HCT116 (cell line): ENCODE measurements around the gene SVEP1. TPM values are rescaled to one million over a fixed set of nuclear protein-coding genes. Genes with fewer than 3 reads are reported as not detected.

Experiments used
- ATAC-seq: fragments of 200-7000 bp; cut with Tn5 transposase; 2 replicates; pipeline ENCODE4 v1.9.1; 2020; ENCODE audit warnings: mild to moderate bottlenecking, moderate library complexity
- BruUV-seq: library from RNA; stranded (reverse); fragments of 400-500 nt; replicated peaks from 2 replicates; lab custom pipeline; 2021; lab: Mats Ljungman, UMichigan
- CTCF ChIA-PET: fragments of 300-600 bp; sonication (Branson Sonifier 250); formaldehyde crosslinking; loops from one replicate; lab custom pipeline; 2021; ENCODE audit warnings: antibody characterized with exemption; lab: Charles Lee
- POLR2A ChIA-PET: fragments of 300-600, 350-600 bp; sonication (Branson Sonifier 250); formaldehyde crosslinking; loops from one replicate; lab custom pipeline; 2021; ENCODE audit warnings: antibody characterized with exemption; lab: Charles Lee
- RAD21 ChIA-PET, 2 experiments: fragments of 300-600 bp; sonication (Branson Sonifier 250); formaldehyde crosslinking; loops; one replicate each; lab custom pipeline; 2023; ENCODE audit warnings: low total read pairs in 2 of 2; ENCODE audit not compliant: uncharacterized antibody in 2 of 2, unreplicated experiment in 2 of 2, low non-redundant PET in 1 of 2; lab: Charles Lee
- DNase-seq: peaks from one replicate; pipeline ENCODE4 v3.0.0-alpha.2; 2010; ENCODE audit warnings: low read depth, low spot score
- H2AFZ ChIP-seq: fragments of 200-600 bp; shearing (Covaris generic), sonication (generic); 2 replicates; pipeline ENCODE4 v1.6.1; 2017; ENCODE audit warnings: low read depth, mixed run types, mixed read lengths, antibody characterized with exemption, low read length; ENCODE audit not compliant: poor library complexity, severe bottlenecking
- H3K27ac ChIP-seq: 2 replicates; pipeline ENCODE4 v1.5.1; 2012; ENCODE audit warnings: low read depth, low read length
- H3K27me3 ChIP-seq: fragments of 200-600 bp; sonication (generic); 2 replicates; pipeline ENCODE4 v1.6.1; 2016; ENCODE audit warnings: mixed run types, low read length, mixed read lengths; ENCODE audit not compliant: insufficient read depth
- H3K36me3 ChIP-seq, 2 experiments: fragments of 200-500 bp in 1 of 2; fragments of 200-600 bp in 1 of 2; sonication (Bioruptor generic) in 1 of 2; sonication (generic) in 1 of 2; 2 replicates each; pipeline versions ENCODE4 v1.5.1 to v1.6.1; 2014 to 2016; ENCODE audit warnings: low read length in 2 of 2, inconsistent platforms in 1 of 2, mixed read lengths in 1 of 2, mixed run types in 1 of 2; ENCODE audit not compliant: insufficient read depth in 2 of 2, control insufficient read depth in 1 of 2
- H3K4me1 ChIP-seq, 2 experiments: fragments of 200-600 bp in 1 of 2; sonication (generic) in 1 of 2; 2 replicates each; pipeline versions ENCODE4 v1.5.1 to v1.6.1; 2012 to 2017; ENCODE audit warnings: low read length in 2 of 2, inconsistent platforms in 1 of 2, mild to moderate bottlenecking in 1 of 2, mixed read lengths in 1 of 2, mixed run types in 1 of 2, moderate library complexity in 1 of 2; ENCODE audit not compliant: insufficient read depth in 2 of 2, control insufficient read depth in 1 of 2
- H3K4me2 ChIP-seq: fragments of 200-600 bp; sonication (generic); 2 replicates; pipeline ENCODE4 v1.6.1; 2017; ENCODE audit warnings: mixed run types, low read length, mixed read lengths
- H3K4me3 ChIP-seq, 2 experiments: fragments of 200-600 bp in 1 of 2; sonication (generic) in 1 of 2; replicated peaks in 1 of 2; 2 replicates each; pipeline ENCODE4 v1.5.1; 2011 to 2016; ENCODE audit warnings: low read length in 2 of 2, control low read depth in 1 of 2, low read depth in 1 of 2, mild to moderate bottlenecking in 1 of 2, mixed read lengths in 1 of 2, mixed run types in 1 of 2
- H3K79me2 ChIP-seq: fragments of 200-600 bp; sonication (generic); 2 replicates; pipeline ENCODE4 v1.6.1; 2017; ENCODE audit warnings: mild to moderate bottlenecking, mixed run types, low read length, moderate library complexity, mixed read lengths; ENCODE audit not compliant: insufficient read depth
- H3K9ac ChIP-seq: fragments of 200-600 bp; sonication (generic); 2 replicates; pipeline ENCODE4 v1.6.1; 2016; ENCODE audit warnings: low read length, mixed read lengths
- H3K9me2 ChIP-seq: fragments of 200-600 bp; sonication (generic), shearing (Covaris generic); 2 replicates; pipeline ENCODE4 v1.6.1; 2017; ENCODE audit warnings: mixed run types, mild to moderate bottlenecking, moderate library complexity; ENCODE audit not compliant: insufficient read depth
- H3K9me3 ChIP-seq, 2 experiments: fragments of 200-500 bp in 1 of 2; fragments of 200-600 bp in 1 of 2; sonication (Bioruptor generic) in 1 of 2; sonication (generic) in 1 of 2; 2 replicates each; pipeline ENCODE4 v1.6.1; 2014 to 2017; ENCODE audit warnings: low read length in 2 of 2, mixed read lengths in 2 of 2, inconsistent platforms in 1 of 2, low read depth in 1 of 2, mild to moderate bottlenecking in 1 of 2, mixed run types in 1 of 2, moderate library complexity in 1 of 2; ENCODE audit not compliant: control insufficient read depth in 1 of 2, insufficient read depth in 1 of 2
- H4K20me1 ChIP-seq: fragments of 200-600 bp; sonication (generic), shearing (Covaris generic); 2 replicates; pipeline ENCODE4 v1.6.1; 2017; ENCODE audit warnings: mixed run types, mild to moderate bottlenecking, moderate library complexity; ENCODE audit not compliant: insufficient read depth
- CEBPB ChIP-seq: IDR thresholded peaks from 2 replicates; pipeline ENCODE4 v1.6.1; 2012; ENCODE audit warnings: low read depth
- EGR1 ChIP-seq: IDR thresholded peaks from 2 replicates; pipeline ENCODE4 v1.6.1; 2012; ENCODE audit warnings: low read depth
- ELF1 ChIP-seq: IDR thresholded peaks from 2 replicates; pipeline ENCODE4 v1.6.1; 2012; ENCODE audit warnings: low read depth, borderline replicate concordance
- EZH2 ChIP-seq: fragments of 200-600 bp; sonication (generic); IDR thresholded peaks from 2 replicates; pipeline ENCODE4 v1.6.1; 2017; ENCODE audit warnings: antibody characterized with exemption, mixed run types
- POLR2A ChIP-seq: IDR thresholded peaks from 2 replicates; pipeline ENCODE4 v1.7.0; 2011; ENCODE audit warnings: borderline replicate concordance; ENCODE audit not compliant: insufficient read depth, insufficient read length; ENCODE audit errors: extremely low read depth
- SIN3A ChIP-seq: IDR thresholded peaks from 2 replicates; pipeline ENCODE4 v1.6.1; 2012; ENCODE audit warnings: low read depth
- SP1 ChIP-seq: IDR thresholded peaks from 2 replicates; pipeline ENCODE4 v1.6.1; 2012; ENCODE audit warnings: low read depth
- SRF ChIP-seq: IDR thresholded peaks from 2 replicates; pipeline ENCODE4 v1.6.1; 2012; ENCODE audit warnings: low read depth
- ZNF274 ChIP-seq: fragments of 200-500 bp; sonication (Bioruptor generic); IDR thresholded peaks from 2 replicates; pipeline ENCODE4 v1.6.1; 2014; ENCODE audit warnings: mild to moderate bottlenecking, low read depth, low read length, inconsistent platforms
- intact Hi-C: fragments of 100-400 bp; cut with micrococcal nuclease; formaldehyde crosslinking; loops from 2 replicates; pipeline ENCODE4 v1.10.0; 2022
- total RNA-seq: library from RNA; stranded (reverse); gene quantifications from one replicate; pipeline ENCODE4 v1.2.1, GENCODE V29; 2021; ENCODE audit not compliant: unreplicated experiment
- TF ChIP-seq, protein P1 (sequence below): IDR thresholded peaks from 2 replicates; pipeline ENCODE4 v1.6.1; 2012
- TF ChIP-seq, protein P2 (sequence below), 3 experiments: fragments of 200-600 bp in 1 of 3; sonication (generic) in 1 of 3; IDR thresholded peaks in 2 of 3; conservative IDR thresholded peaks in 1 of 3; 2 replicates each; pipeline ENCODE4 v1.5.1; 2012 to 2017; ENCODE audit warnings: low read depth in 2 of 3, low read length in 2 of 3, antibody characterized with exemption in 1 of 3, borderline replicate concordance in 1 of 3, control low read depth in 1 of 3, mild to moderate bottlenecking in 1 of 3, mixed read lengths in 1 of 3, mixed run types in 1 of 3, moderate library complexity in 1 of 3; ENCODE audit not compliant: insufficient read depth in 1 of 3

SVEP1 gene
- total RNA-seq, 1 experiment from 2014 or later = 0.15 TPM

DNA sequence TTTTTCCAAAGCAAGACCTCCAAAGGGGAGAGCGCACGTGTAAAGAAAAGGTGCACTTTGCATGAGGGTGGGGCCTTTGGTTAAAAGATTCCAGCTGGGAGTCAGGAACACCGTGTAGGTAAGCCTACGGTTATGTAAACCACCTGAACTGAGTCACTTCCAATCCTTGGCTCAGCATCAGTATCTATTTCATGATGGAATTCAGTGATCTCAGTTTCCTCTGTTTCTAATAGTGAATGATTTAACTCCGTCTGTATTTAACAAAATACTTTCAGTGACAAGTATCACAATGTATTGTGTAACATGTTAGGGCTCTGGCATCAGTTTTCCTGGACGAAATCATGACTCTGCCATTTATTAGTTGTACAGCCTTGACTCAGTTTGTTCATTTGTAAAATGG, 1.3 kb upstream of the SVEP1 start (continued):
- TF ChIP-seq ZNF274 = no peak
- TF ChIP-seq CEBPB = no peak
- TF ChIP-seq SRF = no peak
- TF ChIP-seq, protein P1, sequence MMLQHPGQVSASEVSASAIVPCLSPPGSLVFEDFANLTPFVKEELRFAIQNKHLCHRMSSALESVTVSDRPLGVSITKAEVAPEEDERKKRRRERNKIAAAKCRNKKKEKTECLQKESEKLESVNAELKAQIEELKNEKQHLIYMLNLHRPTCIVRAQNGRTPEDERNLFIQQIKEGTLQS = no peak

DNA sequence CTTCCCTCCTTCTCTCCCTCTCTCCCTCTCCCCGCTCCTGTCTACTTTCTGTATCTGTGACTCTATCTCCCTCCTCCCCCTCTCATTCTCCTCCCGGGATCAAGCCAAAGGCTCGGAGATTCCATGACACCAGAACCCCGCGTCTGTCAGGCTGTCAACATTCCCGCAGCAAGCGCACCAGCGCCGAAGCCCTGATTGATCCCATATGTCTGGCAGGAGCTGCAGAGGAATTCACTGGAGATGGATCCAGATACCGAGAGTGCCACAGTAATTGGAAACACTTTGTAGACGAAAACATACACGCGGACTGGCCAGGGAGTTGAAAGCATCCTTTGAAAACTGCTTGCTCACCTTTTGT, 300 bp upstream of the SVEP1 start:
- no peak for ATAC-seq
- POLR2A ChIA-PET = no interaction called here
- H2AFZ ChIP-seq = no peak overlapping the region
- TF ChIP-seq, protein P2, sequence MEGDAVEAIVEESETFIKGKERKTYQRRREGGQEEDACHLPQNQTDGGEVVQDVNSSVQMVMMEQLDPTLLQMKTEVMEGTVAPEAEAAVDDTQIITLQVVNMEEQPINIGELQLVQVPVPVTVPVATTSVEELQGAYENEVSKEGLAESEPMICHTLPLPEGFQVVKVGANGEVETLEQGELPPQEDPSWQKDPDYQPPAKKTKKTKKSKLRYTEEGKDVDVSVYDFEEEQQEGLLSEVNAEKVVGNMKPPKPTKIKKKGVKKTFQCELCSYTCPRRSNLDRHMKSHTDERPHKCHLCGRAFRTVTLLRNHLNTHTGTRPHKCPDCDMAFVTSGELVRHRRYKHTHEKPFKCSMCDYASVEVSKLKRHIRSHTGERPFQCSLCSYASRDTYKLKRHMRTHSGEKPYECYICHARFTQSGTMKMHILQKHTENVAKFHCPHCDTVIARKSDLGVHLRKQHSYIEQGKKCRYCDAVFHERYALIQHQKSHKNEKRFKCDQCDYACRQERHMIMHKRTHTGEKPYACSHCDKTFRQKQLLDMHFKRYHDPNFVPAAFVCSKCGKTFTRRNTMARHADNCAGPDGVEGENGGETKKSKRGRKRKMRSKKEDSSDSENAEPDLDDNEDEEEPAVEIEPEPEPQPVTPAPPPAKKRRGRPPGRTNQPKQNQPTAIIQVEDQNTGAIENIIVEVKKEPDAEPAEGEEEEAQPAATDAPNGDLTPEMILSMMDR (IDR thresholded peaks at IDR 0.05 in 2 of 3, conservative IDR thresholded peaks at IDR 0.05 in 1 of 3; ENCODE audit: borderline replicate concordance in 1 of 3, insufficient read depth in 1 of 3, low read depth in 2 of 3, low read length in 2 of 3) = no peak
- TF ChIP-seq ELF1 (no peak), EZH2 (no peak), SIN3A (no peak), EGR1 (no peak), POLR2A (no peak), SP1 (no peak)
- TF ChIP-seq, all 23 proteins: peak for 0
- no peaks in the 10 kb centered on the region for H3K4me1 ChIP-seq
- H3K79me2 ChIP-seq = no peaks in the 10 kb centered on the region
- ChIA-PET RAD21 (no interaction called here), CTCF (no interaction called here)
- DNase-seq = no peak
- H3K4me2 ChIP-seq = no peak overlapping the region
- BruUV-seq = no TSS peak
- no peak overlapping the region for H3K9ac ChIP-seq
- no peaks in the 10 kb centered on the region for H3K27me3 ChIP-seq
- H3K36me3 ChIP-seq = no peaks in the 10 kb centered on the region
- intact Hi-C loops = no loop called here
- no peaks in the 10 kb centered on the region for H4K20me1 ChIP-seq
- H3K9me3 ChIP-seq = no peaks in the 10 kb centered on the region
- H3K27ac ChIP-seq = no peak overlapping the region
- no peak overlapping the region for H3K4me3 ChIP-seq
- H3K9me2 ChIP-seq = no peaks in the 10 kb centered on the region
